SK-N-SH treated with all-trans-retinoic acid at 6 μM for 48 hours (cell line): Measurements from ENCODE around the gene TAF1B.

ENCODE experiments used
- ATAC-seq: fragments of 200-7000 bp; cut with Tn5 transposase; 3 replicates; pipeline ENCODE4 v1.9.1; 2020; ENCODE audit warnings: mild to moderate bottlenecking, moderate library complexity
- BACH2 ChIP-seq: fragments of 250-450 bp; sonication (Bioruptor Pico); IDR thresholded peaks from 2 replicates; pipeline ENCODE4 v1.9.0; 2021; ENCODE audit warnings: mild to moderate bottlenecking, borderline replicate concordance
- CREB5 ChIP-seq: fragments of 250-450 bp; sonication (Bioruptor Pico); IDR thresholded peaks from 2 replicates; pipeline ENCODE4 v1.5.1; 2020; ENCODE audit warnings: low read depth, mild to moderate bottlenecking, moderate library complexity
- CSDC2 ChIP-seq: fragments of 250-450 bp; sonication (Bioruptor Pico); IDR thresholded peaks from 2 replicates; pipeline ENCODE4 v1.5.0; 2020; ENCODE audit warnings: mild to moderate bottlenecking, moderate library complexity
- CSRNP3 ChIP-seq: fragments of 250-450 bp; sonication (Bioruptor Pico); IDR thresholded peaks from 2 replicates; pipeline ENCODE4 v1.5.1; 2021; ENCODE audit warnings: mild to moderate bottlenecking, moderate library complexity
- ESRRG ChIP-seq: fragments of 250-450 bp; sonication (Bioruptor Pico); IDR thresholded peaks from 2 replicates; pipeline ENCODE4 v1.6.1; 2021; ENCODE audit warnings: mild to moderate bottlenecking
- GLIS3 ChIP-seq: fragments of 250-450 bp; sonication (Bioruptor Pico); IDR thresholded peaks from 2 replicates; pipeline ENCODE4 v1.5.0; 2020; ENCODE audit warnings: mild to moderate bottlenecking, moderate library complexity
- ISL1 ChIP-seq: fragments of 250-450 bp; sonication (Bioruptor Pico); IDR thresholded peaks from 2 replicates; pipeline ENCODE4 v2.1.2; 2022; ENCODE audit warnings: mild to moderate bottlenecking, moderate library complexity
- OSR1 ChIP-seq: fragments of 250-450 bp; sonication (Bioruptor Pico); IDR thresholded peaks from 2 replicates; pipeline ENCODE4 v1.8.0; 2022; ENCODE audit warnings: moderate library complexity, mild to moderate bottlenecking, inconsistent platforms
- PATZ1 ChIP-seq: fragments of 250-450 bp; sonication (Bioruptor Pico); IDR thresholded peaks from 2 replicates; pipeline ENCODE4 v1.8.0; 2020; ENCODE audit warnings: mild to moderate bottlenecking, moderate library complexity, borderline replicate concordance
- RARB ChIP-seq: fragments of 250-450 bp; sonication (Bioruptor Pico); IDR thresholded peaks from 2 replicates; pipeline ENCODE4 v1.8.0; 2021; ENCODE audit warnings: mild to moderate bottlenecking, moderate library complexity
- SNAI2 ChIP-seq: fragments of 250-450 bp; sonication (Bioruptor Pico); IDR thresholded peaks from 2 replicates; pipeline ENCODE4 v1.5.0; 2020; ENCODE audit warnings: mild to moderate bottlenecking, moderate library complexity
- TCF4 ChIP-seq: fragments of 250-450 bp; sonication (Bioruptor Pico); IDR thresholded peaks from 2 replicates; pipeline ENCODE4 v1.8.0; 2021; ENCODE audit warnings: mild to moderate bottlenecking, moderate library complexity, borderline replicate concordance
- TOX ChIP-seq: fragments of 250-450 bp; sonication (Bioruptor Pico); IDR thresholded peaks from 2 replicates; pipeline ENCODE4 v1.8.0; 2021; ENCODE audit warnings: mild to moderate bottlenecking, moderate library complexity, borderline replicate concordance
- ZC3H10 ChIP-seq: fragments of 250-450 bp; sonication (Bioruptor Pico); IDR thresholded peaks from 2 replicates; pipeline ENCODE4 v1.5.1; 2021; ENCODE audit warnings: mild to moderate bottlenecking, moderate library complexity
- ZFP3 ChIP-seq: fragments of 250-450 bp; sonication (Bioruptor Pico); IDR thresholded peaks from 2 replicates; pipeline ENCODE4 v1.5.0; 2020; ENCODE audit warnings: mild to moderate bottlenecking, moderate library complexity
- ZNF565 ChIP-seq: fragments of 450-650 bp; formaldehyde crosslinking; conservative IDR thresholded peaks from 2 replicates; pipeline ENCODE4 v1.5.0; 2020; ENCODE audit warnings: low read depth, mild to moderate bottlenecking, moderate library complexity
- ZNF70 ChIP-seq: fragments of 450-650 bp; formaldehyde crosslinking; IDR thresholded peaks from 2 replicates; pipeline ENCODE4 v1.5.0; 2020; ENCODE audit warnings: mild to moderate bottlenecking, moderate library complexity
- ZNF8 ChIP-seq: fragments of 450-650 bp; formaldehyde crosslinking; IDR thresholded peaks from 2 replicates; pipeline ENCODE4 v1.5.0; 2020; ENCODE audit warnings: mild to moderate bottlenecking, moderate library complexity
- TF ChIP-seq, protein P1 (sequence below): fragments of 250-450 bp; sonication (Bioruptor Pico); IDR thresholded peaks from 2 replicates; pipeline ENCODE4 v1.5.0; 2020; ENCODE audit warnings: mild to moderate bottlenecking, moderate library complexity

Gene TAF1B

DNA sequence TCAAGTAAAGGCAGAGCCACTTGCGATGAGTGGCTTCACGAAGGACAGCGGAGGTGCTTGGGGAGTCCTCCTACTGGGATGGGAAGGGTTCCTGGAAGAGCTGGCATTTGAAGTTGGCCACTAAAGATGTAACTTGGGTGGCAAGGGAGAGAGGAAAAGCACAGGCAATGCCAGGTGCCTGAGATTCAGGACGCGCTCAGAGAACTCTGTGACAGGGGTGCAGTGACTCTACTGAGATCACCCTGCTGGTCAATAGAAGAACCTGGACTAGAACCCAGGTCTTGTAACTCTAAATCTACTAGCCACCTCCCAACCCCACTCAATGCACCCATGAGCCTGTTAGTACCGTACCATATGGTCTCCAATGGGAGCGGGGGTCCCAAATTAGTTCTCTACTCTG is 102.8 kb downstream of the TAF1B start:
- TF ChIP-seq GLIS3 (no peak), RARB (CRISPR knock-in tag) (no peak), TCF4 (CRISPR knock-in tag) (no peak)
- TF ChIP-seq, protein P1, sequence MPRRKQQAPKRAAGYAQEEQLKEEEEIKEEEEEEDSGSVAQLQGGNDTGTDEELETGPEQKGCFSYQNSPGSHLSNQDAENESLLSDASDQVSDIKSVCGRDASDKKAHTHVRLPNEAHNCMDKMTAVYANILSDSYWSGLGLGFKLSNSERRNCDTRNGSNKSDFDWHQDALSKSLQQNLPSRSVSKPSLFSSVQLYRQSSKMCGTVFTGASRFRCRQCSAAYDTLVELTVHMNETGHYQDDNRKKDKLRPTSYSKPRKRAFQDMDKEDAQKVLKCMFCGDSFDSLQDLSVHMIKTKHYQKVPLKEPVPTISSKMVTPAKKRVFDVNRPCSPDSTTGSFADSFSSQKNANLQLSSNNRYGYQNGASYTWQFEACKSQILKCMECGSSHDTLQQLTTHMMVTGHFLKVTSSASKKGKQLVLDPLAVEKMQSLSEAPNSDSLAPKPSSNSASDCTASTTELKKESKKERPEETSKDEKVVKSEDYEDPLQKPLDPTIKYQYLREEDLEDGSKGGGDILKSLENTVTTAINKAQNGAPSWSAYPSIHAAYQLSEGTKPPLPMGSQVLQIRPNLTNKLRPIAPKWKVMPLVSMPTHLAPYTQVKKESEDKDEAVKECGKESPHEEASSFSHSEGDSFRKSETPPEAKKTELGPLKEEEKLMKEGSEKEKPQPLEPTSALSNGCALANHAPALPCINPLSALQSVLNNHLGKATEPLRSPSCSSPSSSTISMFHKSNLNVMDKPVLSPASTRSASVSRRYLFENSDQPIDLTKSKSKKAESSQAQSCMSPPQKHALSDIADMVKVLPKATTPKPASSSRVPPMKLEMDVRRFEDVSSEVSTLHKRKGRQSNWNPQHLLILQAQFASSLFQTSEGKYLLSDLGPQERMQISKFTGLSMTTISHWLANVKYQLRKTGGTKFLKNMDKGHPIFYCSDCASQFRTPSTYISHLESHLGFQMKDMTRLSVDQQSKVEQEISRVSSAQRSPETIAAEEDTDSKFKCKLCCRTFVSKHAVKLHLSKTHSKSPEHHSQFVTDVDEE, result no peak
- no peak for ATAC-seq

DNA sequence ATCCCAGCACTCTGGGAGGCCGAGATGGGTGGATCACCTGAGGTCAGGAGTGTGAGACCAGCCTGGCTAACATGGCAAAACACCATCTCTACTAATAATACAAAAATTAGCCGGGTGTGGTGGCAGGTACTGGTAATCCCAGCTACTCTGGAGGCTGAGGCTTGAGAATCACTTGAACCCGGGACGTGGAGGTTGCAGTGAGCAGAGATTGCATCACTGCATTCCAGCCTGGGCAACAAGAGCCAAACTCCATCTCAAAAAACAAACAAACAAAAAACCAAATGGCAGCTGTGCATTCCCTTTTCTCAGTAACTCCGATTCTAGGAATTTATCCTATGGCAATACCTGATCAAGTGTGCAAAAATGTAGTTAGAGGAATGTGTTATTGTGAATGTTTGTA is 103.5 kb downstream of the TAF1B start:
- no peak for TF ChIP-seq GLIS3
- no peak for TF ChIP-seq SNAI2
- TF ChIP-seq BACH2, result no peak
- TF ChIP-seq PATZ1 (CRISPR knock-in tag), result no peak
- no peak for TF ChIP-seq CSRNP3
- TF ChIP-seq ESRRG (CRISPR knock-in tag), result no peak
- no peak for TF ChIP-seq CSDC2 (CRISPR knock-in tag)
- TF ChIP-seq ISL1, result no peak
- no peak for TF ChIP-seq RARB (CRISPR knock-in tag)
- no peak for TF ChIP-seq ZNF8 (CRISPR knock-in tag)
- ATAC-seq, result no peak

- TF ChIP-seq TCF4 (CRISPR knock-in tag) (no peak), OSR1 (CRISPR knock-in tag) (no peak), ZFP3 (CRISPR knock-in tag) (no peak), ZNF565 (CRISPR knock-in tag) (no peak)
- TF ChIP-seq, protein P1, result no peak
- ATAC-seq, result no peak
Measured at GRCh38 chr2:9948721-9949120, 105.4 kb downstream of the TAF1B start.

DNA sequence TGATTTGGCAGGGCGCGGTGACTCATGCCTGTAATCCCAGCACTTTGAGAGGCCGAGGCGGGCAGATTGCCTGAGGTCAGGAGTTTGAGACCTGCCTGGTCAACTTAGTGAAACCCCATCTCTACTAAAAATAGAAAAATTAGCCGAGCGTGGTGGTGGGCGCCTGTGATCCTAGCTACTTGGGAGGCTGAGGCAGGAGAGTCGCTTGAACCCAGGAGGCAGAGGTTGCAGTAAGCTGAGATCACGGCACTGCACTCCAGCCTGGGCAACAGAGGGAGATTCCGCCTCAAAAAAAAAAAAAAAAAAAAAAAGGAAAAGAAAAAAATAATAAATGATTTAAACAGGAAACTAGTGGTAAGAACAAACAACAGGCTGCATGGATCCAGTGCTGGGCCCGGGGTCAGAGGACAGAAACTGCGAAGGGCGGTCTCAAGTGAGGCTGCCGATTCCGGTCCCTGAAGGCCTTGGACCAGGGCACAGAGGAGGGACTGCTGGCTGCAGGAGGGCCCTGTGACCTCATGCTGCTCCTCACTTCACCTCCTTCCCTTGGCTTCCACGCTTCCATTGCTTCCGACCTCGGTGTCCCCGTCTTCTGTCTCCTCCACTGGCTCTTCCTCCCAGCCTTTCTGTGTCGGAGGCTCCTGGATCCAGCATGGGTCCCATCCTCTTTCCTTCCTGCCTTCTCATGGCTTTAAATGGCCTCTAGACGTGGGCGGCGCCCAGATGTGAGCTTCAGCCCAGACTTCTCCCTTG is 106.1 kb downstream of the TAF1B start:
- ATAC-seq, result no peak
- TF ChIP-seq TOX, result no peak
- TF ChIP-seq OSR1 (CRISPR knock-in tag), result no peak

GRCh38 chr2:9949992-9950520 is 106.8 kb downstream of the TAF1B start:
- no peak for ATAC-seq
- no peak for TF ChIP-seq TCF4 (CRISPR knock-in tag)
- no peak for TF ChIP-seq CSRNP3
- TF ChIP-seq CREB5 (CRISPR knock-in tag), result no peak
- no peak for TF ChIP-seq OSR1 (CRISPR knock-in tag)
- TF ChIP-seq RARB (CRISPR knock-in tag), result no peak
- no peak for TF ChIP-seq CSDC2 (CRISPR knock-in tag)
- TF ChIP-seq ZNF70, result no peak
- TF ChIP-seq ZNF565 (CRISPR knock-in tag), result no peak
- TF ChIP-seq ZC3H10, result no peak
- TF ChIP-seq ZNF8 (CRISPR knock-in tag), result no peak
- no peak for TF ChIP-seq GLIS3
- no peak for TF ChIP-seq ISL1
